Upper lobe of right lung (tissue), 1 donor: ENCODE data around the gene ZNF674. TPM values are rescaled to one million over a fixed set of nuclear protein-coding genes. Genes with fewer than 3 reads are reported as not detected.

ENCODE experiments used
- ATAC-seq: fragments of 200-7000 bp; cut with Tn5 transposase; one replicate; pipeline ENCODE4 v1.9.1; 2020; ENCODE audit warnings: mild to moderate bottlenecking, moderate library complexity
- DNase-seq: peaks from one replicate; pipeline ENCODE4 v3.0.0-alpha.2; 2020
- H3K27ac ChIP-seq: fragments of 200-600 bp; one replicate; pipeline ENCODE4 v1.8.0; 2022
- H3K27me3 ChIP-seq: fragments of 200-600 bp; one replicate; pipeline ENCODE4 v1.8.0; 2022; ENCODE audit warnings: mild to moderate bottlenecking
- H3K36me3 ChIP-seq: fragments of 200-600 bp; one replicate; pipeline ENCODE4 v1.8.0; 2022
- H3K4me1 ChIP-seq: fragments of 200-600 bp; one replicate; pipeline ENCODE4 v1.8.0; 2022
- H3K4me3 ChIP-seq: fragments of 200-600 bp; one replicate; pipeline ENCODE4 v1.8.0; 2022; ENCODE audit warnings: mild to moderate bottlenecking
- H3K9me3 ChIP-seq: fragments of 200-600 bp; one replicate; pipeline ENCODE4 v1.8.0; 2022
- intact Hi-C: fragments of 100-400 bp; cut with DNase I; formaldehyde crosslinking; loops from one replicate; pipeline ENCODE4 v1.11.0; 2022
- total RNA-seq: library from RNA; stranded (reverse); fragmentation: NEBNext Ultra II Directional; extraction: Animal tissue kit (Norgen Biotek cat#: 25700); gene quantifications from one replicate; pipeline ENCODE4 v1.2.1, GENCODE V29; 2021
- TF ChIP-seq, protein P1 (sequence below): fragments of 200-600 bp; IDR thresholded peaks from one replicate; pipeline ENCODE4 v1.8.0; 2022; ENCODE audit warnings: antibody characterized with exemption
- donor health status: DM: no; HTN: yes; CAD: no; lungs with severe emphysema.

The ZNF674 gene
- total RNA-seq, 1 donor from 2014 or later: 5.9 TPM

- Histone ChIP-seq H3K9me3 (no peaks in the 10 kb centered on the region), H3K4me3 (peak overlapping the region; percentile 61), H3K4me1 (no peaks in the 10 kb centered on the region), H3K27me3 (no peaks in the 10 kb centered on the region), H3K36me3 (no peaks in the 10 kb centered on the region), H3K27ac (peak overlapping the region; percentile 51)
- intact Hi-C loops: loop anchor here (10.0 kb wide), 1 partner anchor 71 kb away; no protein-coding TSS in a partner anchor
- ATAC-seq (peak; percentile 62), DNase-seq (peak; percentile 80)
- TF ChIP-seq, protein P1, sequence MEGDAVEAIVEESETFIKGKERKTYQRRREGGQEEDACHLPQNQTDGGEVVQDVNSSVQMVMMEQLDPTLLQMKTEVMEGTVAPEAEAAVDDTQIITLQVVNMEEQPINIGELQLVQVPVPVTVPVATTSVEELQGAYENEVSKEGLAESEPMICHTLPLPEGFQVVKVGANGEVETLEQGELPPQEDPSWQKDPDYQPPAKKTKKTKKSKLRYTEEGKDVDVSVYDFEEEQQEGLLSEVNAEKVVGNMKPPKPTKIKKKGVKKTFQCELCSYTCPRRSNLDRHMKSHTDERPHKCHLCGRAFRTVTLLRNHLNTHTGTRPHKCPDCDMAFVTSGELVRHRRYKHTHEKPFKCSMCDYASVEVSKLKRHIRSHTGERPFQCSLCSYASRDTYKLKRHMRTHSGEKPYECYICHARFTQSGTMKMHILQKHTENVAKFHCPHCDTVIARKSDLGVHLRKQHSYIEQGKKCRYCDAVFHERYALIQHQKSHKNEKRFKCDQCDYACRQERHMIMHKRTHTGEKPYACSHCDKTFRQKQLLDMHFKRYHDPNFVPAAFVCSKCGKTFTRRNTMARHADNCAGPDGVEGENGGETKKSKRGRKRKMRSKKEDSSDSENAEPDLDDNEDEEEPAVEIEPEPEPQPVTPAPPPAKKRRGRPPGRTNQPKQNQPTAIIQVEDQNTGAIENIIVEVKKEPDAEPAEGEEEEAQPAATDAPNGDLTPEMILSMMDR: no peak
Observed at GRCh38 chrX:46573892-46574773, 28.9 kb upstream of the ZNF674 start.

- intact Hi-C loops: loop anchor here (10.0 kb wide), 1 partner anchor 71 kb away; no protein-coding TSS in a partner anchor
- Histone ChIP-seq H3K9me3 (no peaks in the 10 kb centered on the region), H3K36me3 (no peaks in the 10 kb centered on the region), H3K27me3 (no peaks in the 10 kb centered on the region), H3K27ac (peak within 1 kb of the TSS; percentile 51), H3K4me3 (peak within 1 kb of the TSS; percentile 61), H3K4me1 (no peaks in the 10 kb centered on the region)
- TF ChIP-seq, protein P1: peak; percentile 23
- DNase-seq (peak; percentile 84), ATAC-seq (peak; percentile 88)
Observed at GRCh38 chrX:46573331-46573891, 28.2 kb upstream of the ZNF674 start, which contains the start of gene CHST7. CHST7 (plus strand) TSS chrX:46573765; CDS start chrX:46573932, 167 bp downstream.

- H3K27me3 ChIP-seq: no peaks in the 10 kb centered on the region
- DNase-seq: no peak
- no peaks in the 10 kb centered on the region for H3K4me1 ChIP-seq
- no peak overlapping the region for H3K4me3 ChIP-seq
- no peak overlapping the region for H3K27ac ChIP-seq
- intact Hi-C loops: loop anchor here (10.0 kb wide), 1 partner anchor 72 kb away; no protein-coding TSS in a partner anchor
- TF ChIP-seq, protein P1: no peak
- no peaks in the 10 kb centered on the region for H3K9me3 ChIP-seq
- no peak for ATAC-seq
- no peaks in the 10 kb centered on the region for H3K36me3 ChIP-seq
Observed at GRCh38 chrX:46572340-46572936, 27.2 kb upstream of the ZNF674 start.

GRCh38 chrX:46571423-46572339 is 26.5 kb upstream of the ZNF674 start:
- Histone ChIP-seq H3K4me3 (no peak overlapping the region), H3K4me1 (no peaks in the 10 kb centered on the region), H3K36me3 (no peaks in the 10 kb centered on the region), H3K27ac (no peak overlapping the region), H3K9me3 (no peaks in the 10 kb centered on the region), H3K27me3 (no peaks in the 10 kb centered on the region)
- ATAC-seq (no peak), DNase-seq (no peak)
- intact Hi-C loops: loop anchor here (10.0 kb wide), 1 partner anchor 73 kb away; no protein-coding TSS in a partner anchor
- TF ChIP-seq, protein P1: no peak

GRCh38 chrX:46569621-46570020 is 24.4 kb upstream of the ZNF674 start:
- no peak overlapping the region for H3K27ac ChIP-seq
- no peaks in the 10 kb centered on the region for H3K27me3 ChIP-seq
- no peak for ATAC-seq
- no peaks in the 10 kb centered on the region for H3K36me3 ChIP-seq
- intact Hi-C loops: loop anchor here (10.0 kb wide), 1 partner anchor 75 kb away; no protein-coding TSS in a partner anchor
- no peaks in the 10 kb centered on the region for H3K4me1 ChIP-seq
- H3K4me3 ChIP-seq: no peak overlapping the region
- no peaks in the 10 kb centered on the region for H3K9me3 ChIP-seq
- TF ChIP-seq, protein P1: no peak
- DNase-seq: no peak
